GM19099 (cell line): ENCODE data around the gene DCANP1.

Source experiments
- POLR2A ChIP-seq: IDR thresholded peaks from 3 replicates; pipeline ENCODE4 v1.6.1; 2011; ENCODE audit warnings: low read depth; ENCODE audit not compliant: insufficient read length; ENCODE audit errors: extremely low read depth

DCANP1 gene

GRCh38 chr5:135467871-135468485 lies 20.8 kb upstream of the DCANP1 start:
- no peak for TF ChIP-seq POLR2A

GRCh38 chr5:135467051-135467625 lies 20.0 kb upstream of the DCANP1 start:
- TF ChIP-seq POLR2A = no peak

- no peak for TF ChIP-seq POLR2A
These were observed 19.3 kb upstream of the DCANP1 start for GRCh38 chr5:135466178-135467050.

GRCh38 chr5:135465391-135466122 lies 18.4 kb upstream of the DCANP1 start:
- no peak for TF ChIP-seq POLR2A

GRCh38 chr5:135462304-135462703 lies 15.2 kb upstream of the DCANP1 start:
- TF ChIP-seq POLR2A = no peak

- no peak for TF ChIP-seq POLR2A
These were observed 14.5 kb upstream of the DCANP1 start for GRCh38 chr5:135461481-135462151.

- TF ChIP-seq POLR2A = no peak
These were observed 13.3 kb upstream of the DCANP1 start for GRCh38 chr5:135460246-135461033.

- no peak for TF ChIP-seq POLR2A
These were observed 11.8 kb upstream of the DCANP1 start for GRCh38 chr5:135458921-135459331.

- TF ChIP-seq POLR2A = no peak
These were observed 11.2 kb upstream of the DCANP1 start for GRCh38 chr5:135458356-135458755.

GRCh38 chr5:135457424-135458071 lies 10.4 kb upstream of the DCANP1 start:
- no peak for TF ChIP-seq POLR2A

GRCh38 chr5:135456238-135457099 lies 9.3 kb upstream of the DCANP1 start:
- TF ChIP-seq POLR2A = no peak

GRCh38 chr5:135455876-135456237 lies 8.7 kb upstream of the DCANP1 start:
- no peak for TF ChIP-seq POLR2A

GRCh38 chr5:135454946-135455345 lies 7.8 kb upstream of the DCANP1 start:
- no peak for TF ChIP-seq POLR2A

GRCh38 chr5:135453613-135454012 lies 6.5 kb upstream of the DCANP1 start:
- TF ChIP-seq POLR2A = no peak
